HG02763 (cell line): ENCODE results near the gene SUN5.
"Not testable (repeated sequence)": the region's sequence is repeated elsewhere in the genome, so short reads cannot be mapped to it uniquely, and the experiment has no call there.

Experiments used
- ATAC-seq: cut with Tn5 transposase; IDR thresholded peaks from one replicate; pipeline ENCODE4 v1.9.1; 2021; ENCODE audit warnings: mild to moderate bottlenecking, moderate library complexity; ENCODE audit not compliant: unreplicated experiment

SUN5 gene

DNA sequence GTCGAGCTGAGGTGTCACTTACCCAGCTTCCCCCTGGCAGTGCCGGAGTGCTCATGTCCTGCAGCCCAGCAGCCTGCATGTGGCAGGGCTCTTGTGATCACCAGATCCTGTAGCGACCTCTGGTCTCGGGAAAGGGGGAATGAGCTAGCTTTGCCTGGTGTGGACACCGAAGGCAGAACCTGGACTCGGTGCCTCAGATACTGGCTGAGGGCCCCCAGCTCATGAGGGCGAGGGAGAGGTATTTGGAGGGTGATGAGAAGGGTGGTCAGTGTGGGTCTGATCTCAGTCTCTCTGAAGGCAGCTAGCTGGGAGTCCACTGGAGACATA, 26.3 kb downstream of the SUN5 start:
- ATAC-seq: no peak

DNA sequence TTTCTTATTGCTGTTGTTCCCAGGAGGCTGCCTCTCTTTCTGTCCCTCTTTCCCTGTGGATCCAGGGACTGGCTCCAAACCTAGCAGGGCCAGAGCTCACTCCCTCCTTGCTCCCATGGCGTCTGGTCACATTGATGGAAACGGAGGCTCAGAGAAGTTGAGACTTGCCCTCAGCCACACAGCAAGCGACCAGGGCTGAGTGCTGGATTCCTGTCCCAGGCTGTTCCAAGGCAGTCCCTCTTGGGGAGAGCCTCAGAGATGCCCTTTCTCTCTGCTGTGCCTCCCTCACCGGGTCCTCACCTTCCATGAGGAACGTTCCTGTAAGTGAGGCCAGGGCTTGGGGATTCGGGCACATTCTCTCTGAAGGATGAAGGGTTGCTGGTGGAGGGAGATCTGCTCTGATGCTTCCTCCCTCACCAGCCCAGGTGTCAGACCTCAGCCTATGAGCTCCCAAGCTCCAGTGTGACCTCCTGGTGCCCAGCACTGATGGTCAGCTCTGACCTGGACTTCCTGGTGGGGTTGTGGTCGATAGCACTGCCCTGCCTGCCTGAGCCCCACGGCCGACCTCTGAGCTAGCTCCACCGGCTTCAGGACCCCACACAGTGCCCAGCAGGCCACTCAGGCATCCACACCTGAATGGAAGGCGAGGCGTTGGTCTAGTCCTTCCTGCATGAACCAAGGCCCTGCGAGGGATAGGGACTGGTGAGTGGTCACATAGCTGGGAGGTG, 26.8 kb downstream of the SUN5 start:
- no peak for ATAC-seq

DNA sequence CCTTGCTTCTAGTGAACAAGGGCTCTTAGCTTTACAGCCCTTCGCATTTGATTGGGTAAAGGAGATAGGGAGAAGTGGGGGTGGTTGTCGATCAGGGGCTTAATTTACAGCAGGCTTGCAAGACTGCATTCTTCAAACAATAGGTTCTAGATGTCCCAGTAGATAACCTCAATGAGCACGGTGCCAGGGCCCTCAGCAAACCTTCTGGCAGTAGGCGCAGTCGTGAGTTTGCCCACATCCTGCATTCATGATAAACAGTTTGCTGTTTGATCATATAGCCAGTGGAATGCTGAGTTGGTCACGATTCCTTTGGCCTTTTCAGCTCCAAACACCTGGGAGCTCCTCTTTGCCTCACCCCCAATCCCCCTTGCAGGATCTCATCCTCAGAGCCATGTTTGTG, 27.5 kb downstream of the SUN5 start:
- ATAC-seq: no peak

DNA sequence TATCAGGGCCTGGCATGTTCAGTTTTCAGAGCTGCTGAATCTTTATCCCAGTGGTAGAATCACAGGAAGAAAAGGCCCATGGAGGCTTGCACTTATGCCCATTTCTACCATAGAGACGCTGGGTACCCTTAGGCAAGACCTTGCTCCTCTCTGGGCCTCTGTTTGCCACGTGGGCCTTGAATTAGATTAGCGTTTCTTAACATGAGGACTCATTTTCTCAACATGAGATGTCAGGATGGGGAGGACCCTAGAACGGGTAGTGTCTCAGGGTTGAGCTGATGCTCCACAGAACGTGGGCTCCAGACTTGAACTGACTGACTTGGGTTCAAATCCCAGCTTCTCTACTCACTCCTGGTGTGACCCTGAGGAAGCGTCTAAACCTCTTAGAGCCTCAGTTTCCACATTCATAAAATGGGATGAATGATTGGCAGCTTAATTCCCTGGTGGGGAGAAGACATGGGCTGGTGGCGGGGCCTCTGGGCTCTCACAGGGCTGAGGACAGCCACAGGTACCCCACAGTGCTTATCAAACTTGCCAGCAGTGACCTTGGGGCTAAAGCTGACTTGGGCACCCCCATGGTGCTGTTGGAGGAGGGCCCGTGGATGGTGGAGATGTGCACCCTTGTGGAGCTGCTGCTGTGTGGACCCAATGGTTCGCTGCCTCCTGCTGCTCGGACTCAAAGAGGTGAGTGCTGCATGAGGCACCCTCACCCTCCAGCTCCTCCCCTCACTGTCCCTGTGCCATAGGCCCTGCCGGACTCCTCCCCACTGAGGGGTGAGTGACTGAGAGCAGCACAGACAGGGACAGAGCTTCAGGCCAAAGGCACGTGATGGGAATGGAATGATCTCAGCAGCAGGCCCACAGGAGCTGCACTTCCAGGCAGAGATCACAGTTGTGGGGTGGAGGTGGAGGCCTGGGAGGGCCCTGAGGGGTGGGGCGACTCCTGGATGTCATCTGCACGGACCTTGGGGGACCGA, 28.2 kb downstream of the SUN5 start:
- ATAC-seq: no peak

DNA sequence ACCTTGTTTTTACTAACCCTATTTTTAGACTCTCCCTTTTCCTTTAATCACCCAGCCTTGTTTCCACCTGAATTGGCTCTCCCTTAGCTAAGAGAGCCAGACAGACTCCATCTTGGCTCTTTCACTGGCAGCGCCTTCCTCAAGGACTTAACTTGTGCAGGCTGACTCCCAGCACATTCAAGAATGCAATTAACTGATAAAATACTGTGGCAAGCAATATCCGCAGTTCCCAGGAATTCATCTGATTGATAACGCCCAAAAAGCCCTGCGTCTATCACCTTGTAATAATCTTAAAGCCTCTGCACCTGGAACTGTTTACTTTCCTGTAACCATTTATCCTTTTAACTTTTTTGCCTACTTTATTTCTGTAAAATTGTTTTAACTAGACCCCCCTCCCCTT, 29.1 kb downstream of the SUN5 start:
- not testable (repeated sequence) for ATAC-seq

DNA sequence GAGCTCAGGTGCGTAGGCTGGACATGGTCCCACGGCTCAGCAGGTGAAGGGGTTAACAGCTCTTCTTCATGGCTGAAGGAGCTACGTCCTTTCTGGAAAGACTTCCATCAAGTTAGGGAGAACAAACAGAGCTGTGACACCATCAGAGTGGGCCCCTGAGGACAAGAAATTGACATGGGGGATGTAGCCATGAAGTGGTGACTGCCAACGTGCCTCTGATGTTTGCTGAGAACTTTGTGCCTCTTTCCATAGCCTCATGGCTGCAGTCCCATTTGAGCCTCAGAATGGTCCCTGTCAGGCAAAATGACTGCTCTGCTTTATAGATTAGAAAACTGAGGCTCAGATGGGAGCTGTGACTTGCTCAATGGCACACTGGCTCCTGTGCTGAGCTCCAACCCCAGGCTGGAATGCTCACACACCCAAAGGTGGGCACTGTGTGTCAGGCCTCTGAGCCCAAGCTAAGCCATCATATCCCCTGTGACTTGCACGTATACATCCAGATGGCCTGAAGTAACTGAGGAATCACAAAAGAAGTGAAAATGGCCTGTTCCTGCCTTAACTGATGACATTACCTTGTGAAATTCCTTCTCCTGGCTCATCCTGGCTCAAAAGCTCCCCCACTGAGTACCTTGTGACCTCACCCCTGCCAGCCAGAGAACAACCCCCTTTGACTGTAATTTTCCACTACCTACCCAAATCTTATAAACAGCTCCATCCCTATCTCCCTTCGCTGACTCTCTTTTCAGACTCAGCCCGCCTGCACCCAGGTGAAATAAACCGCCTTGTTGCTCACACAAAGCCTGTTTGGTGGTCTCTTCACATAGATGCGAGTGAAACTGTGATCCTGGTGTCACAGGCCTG, 29.8 kb downstream of the SUN5 start:
- not testable (repeated sequence) for ATAC-seq

DNA sequence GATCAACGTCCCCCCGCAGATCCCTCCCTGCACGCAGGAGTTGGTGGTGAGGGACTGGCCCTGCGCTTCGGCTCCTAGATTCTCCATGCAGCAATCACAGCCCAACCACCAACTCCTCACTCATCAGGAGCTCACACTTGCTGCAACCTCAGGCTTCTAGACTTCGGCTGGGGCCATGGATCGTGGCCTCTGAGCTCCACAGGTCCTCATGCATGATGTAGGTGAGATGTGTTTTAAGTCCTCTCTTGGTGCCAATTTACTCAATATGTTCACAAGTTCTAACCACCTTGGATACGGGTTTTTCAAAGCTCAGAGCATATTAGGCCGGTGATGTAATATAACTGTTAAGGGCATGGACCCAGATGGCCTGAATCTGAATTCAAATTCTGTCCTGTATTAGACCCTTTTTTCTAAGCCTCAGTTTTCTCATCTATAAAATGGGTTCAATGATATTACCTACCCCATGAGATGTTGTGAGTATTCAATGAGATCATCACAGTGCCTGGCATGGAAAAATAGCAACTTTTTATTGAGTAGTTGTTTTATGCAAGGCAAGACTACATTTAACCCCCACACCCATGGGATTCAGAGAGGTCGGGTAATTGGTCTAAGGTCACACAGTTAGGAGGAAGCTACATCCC, 31.0 kb downstream of the SUN5 start:
- ATAC-seq: no peak

DNA sequence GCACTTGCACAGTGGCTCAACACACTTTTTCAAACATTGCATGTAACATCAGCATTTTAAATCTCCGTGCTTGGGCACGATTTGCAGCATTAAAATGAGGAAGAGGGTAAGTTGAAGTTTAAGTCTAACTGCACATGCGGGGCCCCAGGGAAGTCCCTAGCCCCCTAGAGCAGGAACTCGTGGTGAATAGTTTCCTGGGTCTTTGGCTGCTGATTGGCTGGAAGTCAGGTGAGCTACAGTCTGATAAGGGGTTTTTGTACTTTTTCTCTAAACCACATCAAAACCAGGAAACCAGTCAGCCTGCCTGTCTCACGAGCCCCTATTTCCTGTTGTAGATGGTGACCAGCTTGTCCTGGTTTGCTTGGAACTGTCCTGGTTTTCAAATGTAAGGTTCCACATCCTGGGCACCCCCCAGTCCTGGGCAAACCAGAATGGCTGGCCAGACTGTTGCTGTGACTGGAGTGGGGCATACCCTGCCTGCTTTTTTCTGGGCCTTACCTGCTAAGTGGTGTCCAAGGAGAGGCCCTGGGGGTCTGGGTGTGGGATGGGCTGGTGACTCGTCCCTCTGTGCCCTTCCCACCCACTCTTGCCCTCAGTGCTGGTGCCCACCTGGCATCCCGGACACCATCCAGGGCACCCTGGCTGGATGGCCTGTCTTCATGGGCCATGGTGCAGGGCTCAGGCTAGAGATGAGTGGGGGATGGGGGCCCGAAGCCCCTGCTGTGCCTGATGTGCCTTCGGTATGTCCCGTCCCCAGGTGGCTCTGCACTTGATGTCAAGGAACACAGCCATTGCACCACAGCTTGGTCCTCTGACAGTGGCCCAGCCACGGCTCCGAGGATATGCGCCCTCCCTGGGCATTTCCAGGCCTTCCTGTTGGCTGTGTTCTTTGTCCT, 31.8 kb downstream of the SUN5 start:
- peak; percentile 73 for ATAC-seq

DNA sequence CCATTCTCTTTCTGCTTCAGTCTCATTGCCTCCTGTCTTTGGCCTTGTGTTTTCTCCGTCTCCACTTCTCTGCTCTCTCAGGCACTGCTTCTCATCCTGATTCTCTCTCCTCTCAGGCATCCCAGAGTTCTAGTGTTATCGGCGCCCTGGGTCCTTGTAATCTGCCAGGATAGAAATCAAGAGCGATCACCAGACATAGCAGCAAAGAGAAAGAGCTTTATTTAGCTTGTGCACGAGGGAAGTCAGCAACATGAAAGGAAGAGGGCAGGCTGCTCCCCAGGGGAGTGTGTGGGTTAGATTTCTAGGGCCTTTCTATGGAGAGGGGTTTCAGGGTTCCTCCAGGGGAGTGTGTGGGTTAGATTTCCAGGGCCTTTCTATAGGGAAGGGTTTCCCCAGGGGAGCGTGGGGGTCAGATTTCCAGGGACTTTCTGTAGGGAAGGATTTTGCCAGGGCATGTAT, 32.5 kb downstream of the SUN5 start:
- peak; percentile 19 for ATAC-seq

DNA sequence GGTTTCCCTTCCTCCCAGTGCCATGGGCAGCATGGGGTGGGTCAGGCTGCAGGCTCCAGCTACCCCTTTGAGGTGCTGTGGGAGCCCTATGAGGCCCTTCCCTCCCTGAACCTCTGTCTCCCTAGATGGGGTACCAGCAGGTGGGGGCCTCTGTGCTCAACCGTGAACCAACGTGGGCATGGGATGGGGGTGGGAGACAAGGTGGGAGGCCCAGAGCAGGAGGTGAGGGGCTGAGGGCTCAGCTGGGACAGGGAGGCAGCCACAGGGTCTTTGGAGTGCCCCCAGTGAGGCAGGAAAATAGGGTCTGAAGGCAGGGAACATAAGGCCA, 33.3 kb downstream of the SUN5 start:
- no peak for ATAC-seq

DNA sequence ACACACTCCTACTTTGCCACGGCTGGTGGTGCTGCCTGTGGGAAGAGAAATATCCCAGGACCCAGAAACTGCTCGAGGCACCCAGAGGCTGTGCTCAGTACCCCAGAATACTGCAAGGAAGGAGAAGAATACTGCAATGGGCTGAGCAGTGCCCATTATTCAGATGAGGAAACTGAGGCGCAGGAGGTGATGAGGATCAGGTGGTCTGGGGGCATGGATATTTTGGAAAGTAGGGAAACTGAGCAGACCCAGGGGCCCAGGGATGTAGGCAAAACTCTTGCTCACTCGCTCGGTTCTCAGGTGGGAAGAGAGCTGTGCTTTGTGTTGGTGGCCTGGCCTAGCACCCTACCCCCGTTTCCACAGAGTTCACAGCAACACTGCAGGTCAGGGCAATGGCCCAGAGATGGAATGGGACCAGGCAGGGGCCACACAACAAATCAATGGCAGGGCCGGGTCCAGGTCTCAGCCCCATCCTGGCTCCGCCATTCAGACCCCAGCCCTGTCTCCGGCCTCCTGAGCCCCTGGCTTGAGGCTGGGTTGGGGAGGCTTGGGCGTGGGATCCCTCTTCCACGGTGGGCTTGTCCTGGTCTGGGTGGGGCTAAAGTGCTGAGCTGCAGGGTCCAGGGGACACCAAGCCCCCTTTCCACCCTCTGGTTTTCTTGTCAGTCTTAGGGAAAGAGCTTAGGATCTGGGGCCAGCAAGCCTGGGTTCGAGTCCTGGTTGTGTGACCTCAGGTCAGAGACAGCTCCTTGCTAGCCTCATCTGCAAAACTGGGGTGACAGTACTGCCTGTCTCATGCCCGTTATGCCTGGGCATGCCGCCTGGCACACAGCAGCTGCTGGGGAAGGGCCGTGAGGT, 33.9 kb downstream of the SUN5 start:
- ATAC-seq: no peak

DNA sequence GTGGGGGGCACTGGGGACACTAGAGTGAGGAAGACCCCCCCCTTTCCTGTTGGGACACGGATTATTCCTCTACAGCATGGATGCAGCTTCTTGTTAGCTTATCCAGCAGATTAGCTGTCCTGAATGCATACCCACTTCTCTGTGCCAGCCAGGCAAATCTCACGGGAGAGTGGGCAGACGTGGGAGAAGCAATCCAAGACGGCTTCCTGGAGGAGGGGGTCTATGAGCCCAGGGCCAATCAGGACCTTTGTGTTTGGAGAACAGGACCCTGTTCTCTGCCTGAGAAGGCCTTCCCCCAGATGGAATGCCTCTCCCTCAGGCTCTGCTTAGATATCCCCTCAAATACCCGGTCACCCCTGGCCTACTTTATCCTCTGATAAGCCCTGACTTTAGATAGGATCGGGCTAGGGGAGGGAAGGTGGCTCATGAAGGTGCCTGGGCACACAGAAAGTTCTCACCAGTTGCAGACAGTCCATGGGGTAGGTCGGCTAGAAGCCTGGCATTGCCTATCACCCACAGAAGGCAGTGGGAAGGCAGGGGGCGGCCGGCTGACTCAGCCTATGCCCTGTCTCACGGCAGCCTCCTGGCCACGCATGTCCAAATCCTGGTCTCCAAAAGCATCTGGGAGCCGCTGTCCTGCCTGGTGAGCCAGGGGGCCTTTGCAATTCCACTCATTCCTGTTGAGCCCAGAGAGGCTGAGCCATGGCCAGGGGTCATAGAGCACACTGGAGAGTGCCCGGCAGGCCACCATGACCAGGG, 34.7 kb downstream of the SUN5 start:
- ATAC-seq: no peak

DNA sequence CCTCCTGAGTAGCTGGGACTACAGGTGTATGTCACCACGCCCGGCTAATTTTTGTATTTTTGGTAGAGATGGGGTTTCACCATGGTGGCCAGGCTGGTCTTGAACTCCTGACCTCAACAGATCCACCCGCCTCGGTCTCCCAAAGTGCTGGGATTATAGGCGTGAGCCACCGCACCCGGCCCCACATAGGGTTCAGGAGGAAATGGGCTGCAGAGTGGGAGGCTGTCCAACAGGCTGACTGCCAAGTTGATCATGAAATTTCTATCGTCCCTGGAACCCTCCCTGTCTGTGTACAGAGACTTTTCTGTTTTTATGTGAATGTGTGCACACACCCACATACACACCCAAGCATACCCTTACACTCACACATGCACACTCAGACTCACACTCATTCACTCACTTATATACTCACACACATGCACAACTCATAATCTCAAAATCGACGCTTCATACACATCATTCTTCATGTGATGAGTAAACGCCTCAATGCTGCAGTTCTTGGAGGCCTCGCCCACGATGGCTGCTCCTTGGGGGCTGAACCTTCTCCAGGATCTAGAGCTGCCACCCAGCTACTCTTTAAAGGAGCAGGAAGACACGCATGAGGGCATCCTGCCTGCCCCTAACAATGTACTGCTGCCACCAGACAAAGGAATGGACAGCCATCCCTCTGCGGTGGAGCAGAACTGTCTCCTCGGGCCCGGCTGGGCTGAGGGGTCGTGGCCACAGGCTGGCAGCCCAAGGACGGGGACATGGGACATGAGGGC, 35.6 kb downstream of the SUN5 start:
- no peak for ATAC-seq

DNA sequence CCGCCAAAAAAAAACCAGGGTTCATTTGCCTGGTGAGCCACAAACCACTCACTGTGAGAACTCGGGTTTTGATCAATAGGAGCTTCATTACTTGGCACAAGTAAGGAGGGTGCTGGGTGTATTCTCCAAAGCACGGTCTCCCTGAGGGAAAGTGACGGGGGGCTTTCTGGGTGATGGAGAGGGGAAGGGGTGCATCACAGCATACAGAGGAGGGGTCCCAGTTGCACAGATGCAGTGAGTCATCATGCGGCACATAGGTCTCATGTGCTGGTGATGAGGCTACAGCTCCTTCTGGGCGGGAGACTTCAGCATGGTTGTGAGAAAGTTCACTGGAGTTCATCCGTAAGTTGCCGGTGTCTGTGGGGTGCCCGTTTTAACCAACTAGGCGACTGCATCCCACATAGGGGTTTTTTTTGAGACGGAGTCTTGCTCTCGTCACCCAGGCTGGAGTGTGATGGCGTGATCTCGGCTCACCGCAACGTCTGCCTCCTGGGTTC, 36.2 kb downstream of the SUN5 start:
- no peak for ATAC-seq

DNA sequence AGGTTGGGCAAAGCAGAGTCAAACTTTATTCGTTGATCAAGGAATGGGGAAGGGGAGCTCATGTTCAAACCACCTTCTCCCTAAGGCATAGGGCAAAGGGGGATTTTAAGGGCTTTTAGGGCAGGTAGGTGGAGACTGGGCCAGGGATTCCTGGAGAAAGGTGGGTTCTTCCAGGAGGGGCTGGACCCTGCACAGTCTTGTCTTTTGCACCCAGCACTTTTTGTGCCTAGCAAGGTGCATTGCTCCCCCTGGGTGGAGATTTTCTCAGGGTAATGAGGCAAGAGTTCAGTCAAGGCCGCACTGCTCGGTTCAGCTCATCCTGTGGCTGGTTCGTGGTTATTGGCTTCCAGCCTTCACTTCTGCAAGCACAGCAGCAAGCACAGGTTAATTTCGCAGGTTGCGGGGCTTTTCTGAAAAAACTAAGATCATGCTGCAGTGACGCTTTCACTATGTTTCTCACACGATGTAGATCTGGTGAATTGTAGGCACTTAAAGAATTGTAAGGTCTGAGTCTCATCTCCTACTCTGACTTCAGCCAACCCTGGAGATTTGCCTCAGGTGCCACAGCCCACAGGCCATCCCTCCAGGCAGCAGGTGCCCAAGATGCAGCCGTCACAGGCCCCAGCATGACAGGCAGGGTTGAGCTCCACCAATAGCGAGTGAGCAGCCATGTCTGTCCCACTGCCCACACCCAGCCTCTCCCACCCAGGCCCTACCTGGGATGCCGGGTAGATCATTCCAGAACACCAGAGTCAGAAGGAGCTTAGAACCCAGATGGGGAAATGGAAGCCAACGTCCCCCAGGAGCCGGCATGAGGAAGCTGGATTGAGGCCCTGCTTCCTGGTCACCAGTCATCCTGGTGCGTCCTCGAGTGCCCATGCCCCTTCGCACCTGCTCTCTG, 37.1 kb downstream of the SUN5 start:
- ATAC-seq: no peak

DNA sequence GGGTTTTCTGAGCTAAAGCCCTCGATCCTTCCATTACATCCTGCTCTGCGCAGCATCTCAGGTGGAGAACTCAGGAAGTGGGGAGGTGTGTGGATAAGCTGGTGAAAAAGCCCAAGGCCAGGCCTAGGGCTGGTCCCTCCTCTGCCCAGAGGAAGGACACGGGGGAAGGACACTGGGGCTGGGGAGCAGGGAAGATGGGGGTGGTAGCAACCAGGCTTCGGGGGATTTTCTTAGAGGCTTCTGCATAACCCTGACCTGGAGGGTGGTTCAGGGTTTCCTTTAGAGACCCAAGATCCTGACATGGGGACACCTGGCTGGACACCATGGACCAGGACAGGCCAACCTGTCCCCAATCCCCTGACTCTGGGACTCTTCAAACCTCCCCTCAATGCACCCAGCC, 37.9 kb downstream of the SUN5 start:
- no peak for ATAC-seq
